GM19324 (cell line): ENCODE measurements around the gene CABS1.

Source experiments
- ATAC-seq: cut with Tn5 transposase; IDR thresholded peaks from one replicate; pipeline ENCODE4 v1.9.1; 2021; ENCODE audit warnings: mild to moderate bottlenecking, moderate library complexity; ENCODE audit not compliant: unreplicated experiment, low FRiP score

CABS1 gene

DNA sequence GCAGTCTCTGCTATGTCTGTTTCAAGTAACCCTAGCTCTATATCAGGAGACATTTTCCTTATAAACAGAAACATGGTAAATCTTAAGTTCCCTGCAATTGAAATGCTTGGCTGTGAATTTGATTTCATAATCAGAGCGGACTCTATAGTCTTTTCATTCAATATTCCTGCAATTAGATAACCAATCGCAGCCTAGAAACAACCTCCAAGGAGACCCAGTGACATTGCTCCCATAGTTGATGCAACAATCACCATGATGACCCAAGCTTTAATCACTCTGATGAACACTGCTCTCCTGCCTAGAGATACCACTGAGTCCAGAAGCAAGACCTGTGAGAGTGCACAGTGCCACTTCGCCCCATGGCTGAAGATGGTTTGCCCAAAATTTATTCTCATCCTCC is at the start of gene CABS1:
CABS1 (plus strand) TSS at position 301 of the 400 bp plus-strand sequence; CDS start at position 360, 59 bp downstream.
- no peak for ATAC-seq

DNA sequence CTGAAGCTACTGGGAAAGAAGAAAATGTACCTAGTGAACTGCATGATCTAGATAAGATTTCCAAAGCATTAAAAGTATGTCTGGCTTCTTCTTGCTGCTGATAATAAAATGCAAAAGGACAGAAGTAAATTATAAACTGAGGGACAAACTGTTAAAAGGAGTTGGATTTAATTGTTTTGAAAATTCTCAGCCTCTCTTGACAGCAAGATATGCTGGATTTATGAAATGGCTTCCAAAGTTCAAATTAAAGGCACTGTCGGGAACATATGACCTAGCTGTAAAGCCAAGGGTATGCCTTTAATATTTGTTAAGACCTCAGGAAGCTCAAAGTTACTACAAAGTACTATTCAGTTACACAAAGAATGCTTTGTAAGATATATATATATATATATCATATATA is 46.1 kb upstream of the CABS1 start:
- ATAC-seq = no peak

- no peak for ATAC-seq
Measured at GRCh38 chr4:70291341-70291740, 43.4 kb upstream of the CABS1 start.

- ATAC-seq = no peak
Measured at GRCh38 chr4:70297576-70297975, 37.2 kb upstream of the CABS1 start.

GRCh38 chr4:70298051-70298450 is 36.7 kb upstream of the CABS1 start:
- ATAC-seq = no peak

DNA sequence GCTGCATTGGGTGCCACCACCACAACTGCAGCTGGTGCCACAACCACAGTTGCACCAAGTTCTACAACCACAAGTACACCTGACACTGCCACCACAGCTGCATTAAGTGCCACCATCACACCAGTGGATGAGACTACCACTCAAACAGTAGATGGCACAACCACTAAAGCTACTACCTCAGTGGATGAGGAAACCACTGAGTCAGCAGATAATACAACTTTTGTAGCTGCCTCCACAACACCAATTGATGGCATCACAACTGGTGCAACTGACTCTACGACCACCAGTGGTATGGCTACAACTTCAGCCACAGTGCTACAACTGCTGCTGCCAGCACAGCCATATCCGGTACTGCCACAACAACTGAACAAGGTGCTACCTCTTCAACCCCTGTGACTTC is 35.1 kb upstream of the CABS1 start:
- ATAC-seq = no peak

DNA sequence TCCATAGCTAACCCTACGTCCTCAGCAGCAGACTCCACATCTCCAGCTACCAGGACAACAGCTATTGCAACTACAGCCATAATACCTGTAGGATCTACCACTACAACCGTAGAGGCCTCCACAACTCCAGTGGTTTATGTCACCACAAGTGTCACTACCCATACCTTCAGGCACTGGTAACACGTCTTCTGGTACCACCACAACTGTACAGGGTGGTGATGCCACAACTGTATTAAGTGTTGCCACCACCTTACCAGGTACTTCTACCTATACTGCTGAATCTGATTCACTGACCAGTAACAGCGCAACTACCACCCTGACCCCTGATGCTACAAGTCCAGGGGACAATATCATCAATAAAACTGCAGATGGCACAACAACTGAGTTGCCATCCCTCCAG is 34.6 kb upstream of the CABS1 start:
- ATAC-seq = no peak

GRCh38 chr4:70303090-70303489 is 31.7 kb upstream of the CABS1 start:
- ATAC-seq = no peak

DNA sequence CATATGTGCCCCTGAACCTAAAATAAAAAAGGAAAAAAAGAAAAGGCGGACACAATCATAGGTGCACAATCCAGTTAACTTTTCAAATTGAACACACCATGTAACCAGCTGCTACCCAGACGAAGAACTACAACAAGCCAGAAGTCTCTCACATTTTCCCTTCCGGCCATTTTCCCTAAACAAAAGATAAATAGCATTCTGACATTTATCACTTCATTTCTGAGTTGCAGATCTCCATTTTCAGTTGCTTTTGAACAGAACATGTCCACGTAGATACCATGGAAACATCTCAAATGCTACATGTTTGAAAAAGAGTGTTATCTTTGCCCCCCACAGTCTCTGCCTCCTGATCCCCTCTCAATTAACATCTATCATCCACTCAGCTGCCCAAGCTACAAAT is 29.2 kb upstream of the CABS1 start:
- no peak for ATAC-seq

DNA sequence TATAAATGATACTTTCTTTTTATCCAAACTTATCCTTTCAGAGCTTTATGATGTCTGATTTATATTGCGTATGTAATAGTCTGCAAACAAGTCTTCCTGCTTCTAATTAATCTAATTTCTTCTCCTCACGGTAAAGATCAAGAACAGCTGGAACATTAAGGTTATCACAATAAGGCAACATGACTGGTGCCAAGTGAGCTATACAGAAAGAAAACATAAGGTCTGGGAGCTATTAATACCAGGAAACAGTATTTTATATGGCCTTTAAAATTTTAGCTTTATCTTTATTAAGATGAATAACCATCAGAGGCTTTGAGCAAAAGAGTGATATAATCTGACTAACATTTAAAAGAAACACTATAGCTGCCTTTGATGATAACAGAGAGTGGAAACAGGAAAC is 28.7 kb upstream of the CABS1 start:
- ATAC-seq = no peak

GRCh38 chr4:70313736-70314135 is 21.0 kb upstream of the CABS1 start:
- no peak for ATAC-seq

DNA sequence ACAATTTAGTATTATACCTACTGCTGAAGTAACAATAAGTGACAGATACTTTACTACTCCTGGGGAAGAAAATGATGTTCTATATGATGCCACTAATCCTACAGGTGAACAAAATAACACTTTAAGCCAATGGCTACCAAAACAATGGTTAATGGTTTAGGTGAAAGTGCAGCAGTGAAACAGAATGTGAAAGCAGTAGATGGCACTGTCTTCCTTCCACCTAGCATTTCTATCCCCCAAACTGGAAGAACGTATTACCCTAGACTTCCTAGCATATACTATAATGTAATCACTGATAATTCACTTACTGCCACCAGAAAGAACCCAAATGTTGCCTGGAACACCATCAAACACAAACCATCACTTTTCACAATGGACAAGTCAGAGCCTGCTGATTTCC is 18.9 kb upstream of the CABS1 start:
- peak; percentile 75 for ATAC-seq

DNA sequence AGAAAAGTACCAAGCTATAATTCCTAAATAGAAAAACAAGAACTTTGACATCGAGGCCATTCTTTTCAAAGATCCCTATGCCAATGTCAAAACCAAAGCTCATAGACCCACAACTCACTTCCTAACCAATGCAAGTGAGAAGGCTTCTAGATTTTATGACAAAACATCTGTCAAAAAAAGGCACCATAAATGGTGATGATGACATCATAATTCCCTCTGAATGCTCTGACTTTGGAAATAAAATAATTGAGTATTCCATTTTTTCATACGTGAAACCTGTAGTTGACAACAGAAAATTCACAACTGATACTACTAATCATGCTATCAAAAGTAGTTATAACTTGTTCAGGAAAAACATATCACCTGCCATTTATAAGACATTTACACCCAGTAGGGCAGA is 8.7 kb upstream of the CABS1 start:
- no peak for ATAC-seq

- no peak for ATAC-seq
Measured at GRCh38 chr4:70336043-70336442, 1.3 kb downstream of the CABS1 start.

DNA sequence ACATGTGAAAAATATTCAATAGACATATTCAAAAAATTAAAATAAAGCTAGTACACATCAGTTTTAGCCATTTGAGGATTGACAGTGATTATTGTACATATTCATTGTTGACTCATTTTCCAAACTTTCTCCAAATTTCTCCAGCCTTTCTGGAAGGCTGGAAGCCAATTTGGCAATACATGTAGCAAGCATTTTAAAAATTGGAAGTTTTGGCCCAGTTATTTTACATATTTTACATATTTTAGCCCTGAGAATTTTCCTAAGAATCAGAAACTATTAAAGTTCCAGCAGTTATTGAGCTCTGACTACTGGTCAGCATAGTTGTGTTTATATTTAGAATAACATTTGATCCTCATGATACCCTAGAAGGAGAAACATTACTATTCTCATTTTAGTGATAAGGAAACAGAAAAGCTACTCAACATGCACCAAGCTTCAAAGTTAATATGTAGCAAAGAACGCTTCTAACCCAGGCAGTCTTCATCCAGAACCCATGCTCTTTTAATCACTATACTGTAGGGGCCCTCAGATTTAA is 3.2 kb downstream of the CABS1 start:
- ATAC-seq = no peak

GRCh38 chr4:70356185-70356584 is 21.4 kb downstream of the CABS1 start:
- no peak for ATAC-seq

GRCh38 chr4:70359115-70359661 is 24.4 kb downstream of the CABS1 start:
- no peak for ATAC-seq

DNA sequence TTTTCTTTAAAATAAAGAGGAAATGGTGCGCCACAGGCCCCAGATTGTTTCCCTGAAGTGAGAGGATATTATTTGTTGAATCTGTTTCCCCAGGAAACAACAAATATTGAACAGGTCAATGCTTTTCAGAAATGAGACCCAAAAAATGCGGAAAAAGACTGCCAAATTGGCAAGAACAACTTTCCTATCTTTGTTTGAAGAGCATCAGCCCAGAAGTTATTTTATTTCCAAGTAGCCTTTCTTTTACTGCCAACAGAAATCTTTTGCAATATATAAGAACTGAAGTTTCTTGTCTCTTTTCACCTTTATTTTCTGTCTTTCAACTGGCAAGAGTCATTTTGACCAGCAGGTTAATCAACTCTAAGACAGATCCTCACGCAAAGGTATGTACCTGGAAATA is 25.7 kb downstream of the CABS1 start, which contains the start of gene SMR3A:
SMR3A (plus strand) TSS at position 301 of the 400 bp plus-strand sequence. CDS start 1,356 bp downstream, outside the sequence.
- ATAC-seq = no peak

DNA sequence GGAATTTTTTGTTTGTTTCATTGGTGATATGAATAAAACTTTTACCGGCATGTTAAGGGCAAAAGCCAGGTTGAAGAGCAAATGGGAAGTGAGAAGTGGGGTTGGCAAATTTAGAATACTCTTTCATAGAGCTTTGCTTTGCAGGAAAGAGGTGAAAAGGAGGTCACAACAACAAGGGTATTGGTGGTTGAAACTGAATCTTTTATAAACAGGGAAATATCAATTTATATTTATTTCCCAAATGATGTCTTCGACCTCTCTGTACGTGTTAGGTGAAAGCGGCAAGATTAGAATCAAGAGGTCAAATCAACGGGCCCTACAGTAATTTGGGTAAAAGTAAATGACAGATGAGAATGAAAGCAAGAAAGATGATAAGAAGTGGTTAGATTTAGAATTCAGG is 29.2 kb downstream of the CABS1 start:
- peak; percentile 65 for ATAC-seq

DNA sequence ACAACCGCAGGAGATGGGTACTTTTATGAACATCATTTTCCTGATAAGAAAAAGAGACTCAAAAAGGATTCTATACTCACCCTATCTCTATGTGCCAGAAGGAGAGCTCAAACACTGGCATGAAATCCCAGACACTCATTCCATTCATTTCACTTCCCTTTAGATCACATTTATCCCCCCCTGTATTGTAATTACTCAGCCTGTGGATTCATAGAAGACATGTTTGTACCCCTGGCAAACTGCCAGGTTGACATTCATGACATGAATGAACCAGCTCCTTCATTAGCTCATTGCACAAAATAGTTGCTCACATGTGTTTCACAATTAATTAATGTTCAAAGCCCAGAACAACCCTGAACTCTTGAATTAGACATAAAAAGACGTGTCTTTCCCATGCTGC is 30.7 kb downstream of the CABS1 start:
- no peak for ATAC-seq

- no peak for ATAC-seq
Measured at GRCh38 chr4:70367813-70368212, 33.0 kb downstream of the CABS1 start.

DNA sequence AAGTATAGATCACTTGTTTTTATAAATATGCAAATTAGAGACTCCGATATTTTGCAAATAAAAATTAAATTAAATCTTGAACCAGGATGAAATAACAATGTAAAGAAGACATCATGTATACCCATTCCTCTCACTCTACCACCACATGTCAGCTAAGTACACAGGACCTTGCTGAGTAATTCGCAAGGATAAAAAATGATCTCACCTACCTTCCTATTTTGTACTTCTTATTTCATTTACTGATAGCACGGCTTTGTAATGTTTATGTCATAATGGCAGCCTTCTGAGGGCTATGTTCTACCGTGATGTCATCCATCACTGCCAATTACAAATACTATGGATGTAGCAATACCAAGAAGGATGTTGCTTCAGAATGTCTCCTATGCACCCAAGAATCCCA is 37.2 kb downstream of the CABS1 start:
- ATAC-seq = no peak

DNA sequence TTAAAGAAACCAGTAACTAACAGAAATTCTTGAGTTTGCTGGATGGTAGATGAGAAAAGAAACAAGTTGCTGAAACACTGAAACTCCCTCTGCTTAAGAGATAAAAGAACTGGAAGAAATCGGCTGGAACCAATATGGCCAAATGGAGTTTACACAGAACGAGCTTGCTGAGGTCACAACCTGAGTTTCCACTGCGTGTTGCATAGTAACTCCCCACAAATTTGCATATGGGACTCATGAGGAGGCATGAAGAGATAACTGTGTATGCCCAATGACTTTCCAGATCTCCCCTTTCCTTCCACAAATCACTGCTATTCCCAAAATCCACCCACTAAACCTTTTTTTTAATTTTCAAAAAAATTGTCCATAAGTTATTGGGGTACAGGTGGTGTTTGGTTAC is 38.0 kb downstream of the CABS1 start:
- ATAC-seq = no peak
